Left ventricle myocardium inferior (tissue), 1 donor: ENCODE results near the gene ALKBH5. TPM values are rescaled to one million over a fixed set of nuclear protein-coding genes. Genes with fewer than 3 reads are reported as not detected.
A peak's percentile ranks its signal among the peaks of the same experiment; 100 is the strongest.

Experiments used
- DNase-seq: peaks from one replicate; pipeline ENCODE4 v3.0.0-alpha.2; 2020
- H3K27ac ChIP-seq: fragments of 200-600 bp; replicated peaks from 2 replicates; pipeline ENCODE4 v1.8.0; 2021
- H3K27me3 ChIP-seq: fragments of 200-600 bp; 2 replicates; pipeline ENCODE4 v1.8.0; 2021; ENCODE audit warnings: low read depth
- H3K36me3 ChIP-seq: fragments of 200-600 bp; 2 replicates; pipeline ENCODE4 v1.8.0; 2021
- H3K4me1 ChIP-seq: fragments of 200-600 bp; 2 replicates; pipeline ENCODE4 v1.8.0; 2021
- H3K4me3 ChIP-seq: fragments of 200-600 bp; 2 replicates; pipeline ENCODE4 v1.8.0; 2021; ENCODE audit warnings: mild to moderate bottlenecking, moderate library complexity
- H3K9me3 ChIP-seq: fragments of 200-600 bp; replicated peaks from 2 replicates; pipeline ENCODE4 v1.8.0; 2021
- CTCF ChIP-seq: fragments of 200-600 bp; IDR thresholded peaks from 2 replicates; pipeline ENCODE4 v1.8.0; 2021; ENCODE audit warnings: antibody characterized with exemption, mild to moderate bottlenecking, borderline replicate concordance
- intact Hi-C: fragments of 100-400 bp; cut with micrococcal nuclease; formaldehyde crosslinking; loops from one replicate; pipeline ENCODE4 v1.11.0; 2022
- total RNA-seq: library from RNA; stranded (reverse); fragmentation: NEBNext Ultra II Directional; extraction: Animal tissue kit (Norgen Biotek cat#: 25700); gene quantifications from one replicate; pipeline ENCODE4 v1.2.1, GENCODE V29; 2021
- donor health status: DM: no; HTN: yes; CAD: no; lungs with severe emphysema.

ALKBH5 gene
- total RNA-seq, 1 donor from 2014 or later: 179 TPM

GRCh38 chr17:18224387-18225120 lies 40.9 kb downstream of the ALKBH5 start:
- intact Hi-C loops: no loop called here
- TF ChIP-seq CTCF: no peak
- no peaks in the 10 kb centered on the region for H3K9me3 ChIP-seq
- H3K4me1 ChIP-seq: peaks cover 22% of the 10 kb centered on the region
- peak overlapping the region; percentile 78 for H3K27ac ChIP-seq
- DNase-seq: peak; percentile 42
- H3K27me3 ChIP-seq: no peaks in the 10 kb centered on the region
- H3K4me3 ChIP-seq: peak overlapping the region; percentile 77
- H3K36me3 ChIP-seq: no peaks in the 10 kb centered on the region

- Histone ChIP-seq H3K27me3 (no peaks in the 10 kb centered on the region), H3K36me3 (no peaks in the 10 kb centered on the region), H3K4me3 (peak within 1 kb of the TSS; percentile 77), H3K4me1 (peaks cover 21% of the 10 kb centered on the region), H3K9me3 (no peaks in the 10 kb centered on the region), H3K27ac (peak within 1 kb of the TSS; percentile 78)
- intact Hi-C loops: no loop called here
- peak; percentile 98 for DNase-seq
- no peak for TF ChIP-seq CTCF
Observed at GRCh38 chr17:18225121-18225641, 41.6 kb downstream of the ALKBH5 start, which contains the start of gene LLGL1. Gene LLGL1, plus strand, starts transcription at chr17:18225635. Its CDS starts 48 bp downstream, at chr17:18225683.

- Histone ChIP-seq H3K36me3 (no peaks in the 10 kb centered on the region), H3K4me1 (peaks cover 21% of the 10 kb centered on the region), H3K9me3 (no peaks in the 10 kb centered on the region), H3K27me3 (no peaks in the 10 kb centered on the region), H3K27ac (peak overlapping the region; percentile 64), H3K4me3 (peak overlapping the region; percentile 77)
- intact Hi-C loops: no loop called here
- no peak for TF ChIP-seq CTCF
- no peak for DNase-seq
Observed at GRCh38 chr17:18225642-18226283, 42.1 kb downstream of the ALKBH5 start.

GRCh38 chr17:18226284-18226945 lies 42.8 kb downstream of the ALKBH5 start:
- no peak for TF ChIP-seq CTCF
- Histone ChIP-seq H3K27ac (peak overlapping the region; percentile 64), H3K4me3 (peak overlapping the region; percentile 77), H3K36me3 (no peaks in the 10 kb centered on the region), H3K4me1 (peaks cover 21% of the 10 kb centered on the region), H3K27me3 (no peaks in the 10 kb centered on the region), H3K9me3 (no peaks in the 10 kb centered on the region)
- DNase-seq: no peak
- intact Hi-C loops: no loop called here

GRCh38 chr17:18227635-18228034 lies 44.0 kb downstream of the ALKBH5 start:
- Histone ChIP-seq H3K36me3 (no peaks in the 10 kb centered on the region), H3K4me3 (no peak overlapping the region), H3K9me3 (no peaks in the 10 kb centered on the region), H3K27ac (no peak overlapping the region), H3K4me1 (peaks cover 21% of the 10 kb centered on the region), H3K27me3 (no peaks in the 10 kb centered on the region)
- intact Hi-C loops: no loop called here
- TF ChIP-seq CTCF: no peak
- no peak for DNase-seq
